HS-5 (cell line): ENCODE results near the gene RDH8.
"Not testable (repeated sequence)": the region's sequence is repeated elsewhere in the genome, so short reads cannot be mapped to it uniquely, and the experiment has no call there.

Source experiments
- DNase-seq: peaks from one replicate; pipeline ENCODE4 v3.0.0-alpha.2; 2012; ENCODE audit warnings: low read depth

Gene RDH8

GRCh38 chr19:10005632-10006334, 7.5 kb upstream of the RDH8 start:
- DNase-seq, result no peak

DNA sequence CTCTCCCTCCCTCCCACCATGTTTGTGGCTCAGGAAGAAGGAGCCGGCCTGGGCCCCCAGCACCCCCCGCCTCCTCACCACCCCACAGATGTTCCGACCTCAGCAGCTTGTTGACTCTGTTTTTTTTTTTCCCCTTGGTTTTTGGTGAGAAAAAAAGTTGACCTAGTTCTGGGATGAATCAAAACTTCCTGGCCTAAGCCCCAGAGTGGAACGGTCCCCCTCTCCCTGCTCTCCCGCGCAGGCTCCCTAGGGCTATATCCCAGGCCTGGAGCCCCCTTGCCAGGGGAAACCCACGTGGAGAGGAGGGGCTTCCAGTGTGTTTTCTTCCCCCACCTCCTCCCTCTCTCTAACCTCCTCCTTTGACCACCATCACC, 7.0 kb upstream of the RDH8 start:
- no peak for DNase-seq

DNA sequence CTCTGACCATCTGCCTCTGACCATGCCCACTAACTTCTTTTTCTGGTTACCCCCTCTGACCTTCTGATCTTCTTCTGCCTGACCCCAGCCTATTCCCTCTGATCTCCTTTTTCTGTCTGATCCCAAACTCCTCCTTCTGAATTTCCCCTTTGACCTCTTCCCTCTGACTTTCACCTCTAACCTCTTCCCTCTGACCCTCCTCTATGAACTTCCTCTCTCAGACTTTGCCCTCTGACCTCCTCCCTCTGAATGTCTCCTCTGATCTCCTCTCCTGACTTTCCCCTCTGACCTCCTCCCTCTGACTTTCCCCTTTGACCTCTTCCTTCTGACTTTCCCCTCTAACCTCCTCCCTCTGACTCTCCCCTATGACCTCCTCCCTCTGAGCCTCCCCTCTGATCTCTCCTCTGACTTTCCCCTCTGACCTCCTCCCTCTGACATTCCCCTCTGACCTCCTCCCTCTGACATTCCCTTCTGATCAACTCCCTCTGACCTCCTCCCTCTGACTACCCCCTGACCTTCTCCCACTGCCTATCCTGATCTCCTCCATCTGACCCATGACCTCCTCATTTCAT, 6.4 kb upstream of the RDH8 start:
- DNase-seq, result no peak

GRCh38 chr19:10007371-10008183, 5.7 kb upstream of the RDH8 start:
- DNase-seq, result no peak

GRCh38 chr19:10008184-10008765, 5.0 kb upstream of the RDH8 start:
- no peak for DNase-seq

- DNase-seq, result no peak
These were observed 3.5 kb upstream of the RDH8 start for GRCh38 chr19:10009714-10010224.

DNA sequence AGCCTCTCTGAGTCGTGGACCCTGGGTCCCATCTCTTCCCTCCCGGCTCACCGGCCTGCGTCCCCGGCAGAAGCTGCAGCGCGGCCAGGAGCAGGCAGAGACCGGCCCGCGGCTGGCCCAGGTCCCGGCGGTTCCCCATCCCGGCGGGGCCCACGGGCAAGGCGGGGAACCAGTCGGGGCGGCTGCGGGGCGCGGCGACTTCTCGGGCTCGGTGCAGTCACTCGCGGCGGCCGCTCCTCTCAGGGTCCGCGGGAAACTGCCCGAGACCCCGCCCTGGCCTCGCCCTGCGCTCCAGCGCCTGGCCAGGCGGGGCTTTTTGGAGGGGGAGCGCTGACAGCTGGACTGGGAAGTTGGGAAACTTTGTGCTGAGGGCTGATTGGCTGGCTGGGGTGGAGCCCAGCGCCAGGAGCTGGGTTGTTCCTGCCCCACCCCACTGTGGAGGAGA, 3.0 kb upstream of the RDH8 start, which contains the start of gene COL5A3:
TSS of gene COL5A3 (minus strand) at position 258 of the 445 bp plus-strand sequence. CDS start at position 139, 119 bp downstream.
- DNase-seq, result no peak

DNA sequence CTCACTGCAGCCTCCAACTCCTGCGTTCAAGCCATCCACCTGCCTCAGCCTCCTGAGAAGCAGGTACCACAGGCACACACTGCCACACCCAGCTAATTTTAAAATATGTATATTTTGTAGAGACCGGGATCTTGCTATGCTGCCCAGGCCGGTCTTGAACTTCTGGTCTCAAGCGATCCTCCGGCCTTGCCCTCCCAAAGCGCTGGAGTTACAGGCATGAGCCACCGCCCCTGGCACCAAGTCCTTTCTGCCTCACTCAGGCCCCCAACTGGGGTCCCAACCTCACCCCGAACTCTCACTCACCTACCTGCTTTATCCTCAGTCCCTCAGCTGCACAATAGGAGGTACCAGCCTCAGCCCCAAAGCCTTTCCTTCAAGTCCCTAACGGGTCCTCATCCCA, 2.3 kb upstream of the RDH8 start:
- DNase-seq, result no peak

DNA sequence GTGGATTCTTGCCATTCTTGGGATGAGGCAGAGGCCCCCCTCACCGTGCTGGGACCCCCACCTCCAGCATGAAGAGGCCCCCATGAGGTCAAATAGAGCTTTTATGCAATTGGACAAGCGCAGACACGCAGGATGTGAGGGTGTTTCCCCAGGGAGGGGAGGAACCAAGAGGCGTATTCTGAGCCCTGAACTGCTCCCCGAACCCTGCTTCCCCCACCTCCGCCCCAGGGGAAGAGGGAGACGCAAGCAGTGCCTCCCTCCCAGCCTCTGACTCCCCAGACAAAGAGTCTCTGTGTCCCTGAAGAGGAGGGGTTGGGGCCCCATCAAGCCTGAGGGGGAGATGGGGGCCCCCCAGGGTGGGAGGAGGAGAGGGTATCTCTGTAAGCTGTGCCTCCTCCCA, 1.3 kb upstream of the RDH8 start:
- DNase-seq, result no peak

DNA sequence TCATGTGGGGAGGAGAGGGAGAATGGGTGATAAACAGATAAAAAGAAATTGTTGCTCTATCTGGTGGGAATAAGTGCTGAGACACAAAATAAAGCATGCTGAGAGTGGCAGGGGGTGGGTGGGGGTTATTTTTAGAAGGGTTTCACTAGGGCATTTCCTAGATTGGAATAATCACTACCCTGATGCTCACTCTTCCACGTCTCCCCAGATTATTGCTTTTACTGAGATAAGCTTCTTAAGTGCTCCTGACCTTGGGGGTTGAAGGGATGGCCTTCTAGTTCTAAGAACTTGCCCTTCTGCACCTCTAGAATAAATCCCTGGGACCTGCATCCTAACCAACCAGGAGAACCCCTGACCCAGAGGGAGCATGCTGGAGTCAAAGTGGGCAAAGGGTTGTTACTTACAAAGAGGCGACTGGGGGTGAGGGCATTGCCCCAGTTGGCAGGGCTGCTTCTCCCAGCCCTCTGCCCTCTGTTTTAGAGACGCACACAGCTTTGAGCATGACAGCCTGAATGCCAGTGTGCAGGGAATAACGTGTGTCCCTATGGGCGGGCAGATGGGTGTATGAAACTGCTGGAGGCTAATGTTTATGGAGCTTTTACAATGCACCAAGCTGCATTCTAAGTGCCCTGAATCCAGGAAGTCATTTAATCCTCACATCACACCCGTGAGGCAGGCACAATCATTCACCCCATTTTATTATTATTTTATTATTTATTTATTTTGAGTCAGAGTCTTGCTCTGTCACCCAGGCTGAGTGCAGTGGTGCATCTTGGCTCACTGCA, 743 bp downstream of the RDH8 start:
- no peak for DNase-seq

GRCh38 chr19:10018263-10018662, 5.0 kb downstream of the RDH8 start:
- DNase-seq, result peak; percentile 87

GRCh38 chr19:10018786-10019185, 5.5 kb downstream of the RDH8 start:
- DNase-seq, result no peak

GRCh38 chr19:10019246-10019645, 6.0 kb downstream of the RDH8 start:
- DNase-seq, result no peak

GRCh38 chr19:10020851-10021250, 7.6 kb downstream of the RDH8 start:
- DNase-seq, result no peak

GRCh38 chr19:10021446-10021845, 8.2 kb downstream of the RDH8 start:
- no peak for DNase-seq

DNA sequence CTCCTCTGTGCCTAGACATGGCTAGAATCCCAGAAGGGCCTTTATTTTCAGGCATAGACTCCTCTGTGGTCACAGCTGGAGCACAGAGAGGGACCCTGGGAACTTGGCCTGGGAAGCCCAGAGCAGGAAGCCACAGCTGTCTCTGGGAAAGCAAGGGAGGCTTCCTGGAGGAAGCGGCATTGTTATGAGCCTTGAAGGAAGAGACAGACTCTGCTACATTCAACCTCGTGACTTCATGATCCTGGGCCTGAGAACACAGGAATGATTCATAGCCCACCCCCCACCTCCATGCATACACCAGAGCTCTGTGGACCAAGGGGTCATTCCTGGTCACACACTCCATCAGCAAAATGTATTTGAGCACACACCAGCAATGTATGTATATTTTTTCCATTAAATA, 8.6 kb downstream of the RDH8 start:
- DNase-seq, result no peak

GRCh38 chr19:10023096-10023495, 9.8 kb downstream of the RDH8 start:
- not testable (repeated sequence) for DNase-seq

- no peak for DNase-seq
These were observed 13.5 kb downstream of the RDH8 start for GRCh38 chr19:10026744-10027143.

DNA sequence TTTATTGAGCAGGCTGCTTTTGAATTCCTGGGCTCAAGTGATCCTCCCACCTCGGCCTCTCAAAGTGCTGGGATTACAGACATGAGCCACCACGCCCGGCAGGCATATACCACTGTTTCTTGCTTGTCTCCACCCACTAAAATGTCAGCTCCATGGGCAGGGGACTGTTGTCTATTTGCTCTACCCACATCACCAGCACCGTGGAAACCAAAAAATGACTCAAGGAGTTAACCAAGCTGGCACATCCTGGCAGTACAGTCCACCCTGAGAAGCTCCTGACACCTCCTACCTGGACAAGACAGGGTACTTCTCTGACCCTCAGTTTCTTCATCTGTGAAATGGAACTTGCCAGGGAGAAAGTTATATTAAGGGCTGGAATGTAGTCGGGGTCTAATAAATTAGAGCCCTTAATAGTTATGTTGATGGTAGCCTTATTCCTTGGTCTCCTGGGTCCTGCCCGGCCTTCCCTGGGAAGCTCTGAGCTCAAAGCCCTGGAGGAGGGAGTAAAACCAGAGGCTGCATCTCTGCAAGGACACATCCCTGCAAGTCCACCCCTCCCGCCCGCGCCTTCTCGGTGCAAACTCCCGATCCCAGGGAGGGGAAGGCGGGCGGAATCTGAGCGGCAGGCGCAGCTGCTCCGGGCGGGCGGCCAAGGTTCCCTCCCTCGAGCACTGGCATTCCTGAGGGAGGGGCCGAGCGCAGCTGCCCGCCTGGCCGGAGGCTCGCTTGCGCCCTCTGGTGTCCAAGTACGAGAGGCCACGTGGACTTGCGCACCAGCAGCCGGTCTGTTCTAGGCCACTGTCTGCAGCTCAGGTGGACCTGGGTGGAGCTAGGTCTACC, 14.1 kb downstream of the RDH8 start:
- peak; percentile 81 for DNase-seq

GRCh38 chr19:10033614-10034013, 20.3 kb downstream of the RDH8 start:
- DNase-seq, result no peak

DNA sequence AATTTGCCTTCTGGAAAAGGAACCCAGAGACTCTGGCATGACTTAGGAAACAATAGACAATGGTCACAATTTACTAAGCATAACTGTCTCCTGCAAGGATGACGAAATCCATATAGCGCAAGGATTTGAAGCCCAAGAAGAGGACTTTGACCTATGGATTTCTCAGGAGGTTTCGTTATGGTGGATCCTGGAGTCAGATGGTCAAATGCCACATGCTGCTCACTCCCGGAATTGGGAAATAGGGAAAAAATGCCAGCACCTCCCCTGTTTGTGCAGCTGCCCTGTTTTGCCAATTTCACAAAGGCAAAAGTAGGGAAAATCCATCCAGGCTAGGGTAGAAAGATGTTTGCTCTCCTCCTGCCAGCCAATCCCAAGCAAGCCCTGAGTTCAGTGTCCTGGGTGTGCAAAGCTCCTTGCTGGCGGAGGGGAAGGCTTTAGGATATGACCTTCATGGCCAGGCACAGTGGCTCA, 23.4 kb downstream of the RDH8 start:
- DNase-seq, result no peak
